ENCODE measurements around the gene LDHAL6A.

The LDHAL6A gene

DNA sequence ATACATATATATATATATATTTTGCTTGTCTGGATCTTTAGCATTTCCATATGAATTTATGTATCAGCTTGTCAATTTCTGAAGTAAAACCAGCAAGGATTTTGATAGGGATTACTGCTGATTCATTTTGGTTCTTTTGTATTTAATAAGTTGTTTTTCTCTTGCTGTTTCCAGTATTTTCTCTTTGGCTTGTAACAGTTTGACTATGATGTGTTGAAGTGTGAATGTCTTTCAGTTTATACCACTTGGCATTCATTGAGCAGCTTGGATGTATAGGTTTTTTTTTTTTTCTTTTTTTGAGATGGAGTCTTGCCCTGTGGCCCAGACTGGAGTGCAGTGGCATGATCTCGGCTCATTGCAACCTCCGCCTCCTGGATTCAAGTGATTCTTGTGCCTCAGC is 12.4 kb downstream of the LDHAL6A start:
- POLR2A ChIA-PET = no interaction called here
- H3K36me3 ChIP-seq (ENCODE audit: control insufficient read depth in 2 of 2, insufficient read depth in 1 of 2, low read length in 2 of 2) = peaks cover 0 to 3% of the 10 kb centered on the region in 2 experiments; a peak in 1 of 3 replicates
- H3K4me1 ChIP-seq (ENCODE audit: control insufficient read depth, insufficient read depth, low read length) = no peaks in the 10 kb centered on the region
- CTCF ChIA-PET = interaction anchor here (0.6 kb wide), 2 partner anchors 26 to 116 kb away, joined by 3 to 4 read pairs; no protein-coding TSS in a partner anchor
- TF ChIP-seq ZNF48 (tag by site-specific recombination; IDR thresholded peaks at IDR 0.05) (no peak), ZNF629 (tag by site-specific recombination; IDR thresholded peaks at IDR 0.05) (no peak), GLIS2 (tag by site-specific recombination; IDR thresholded peaks at IDR 0.05) (no peak), KLF9 (tag by site-specific recombination; IDR thresholded peaks at IDR 0.05; ENCODE audit: low read depth) (no peak), BCL6B (tag by site-specific recombination; IDR thresholded peaks at IDR 0.05) (no peak), ZNF791 (tag by site-specific recombination; IDR thresholded peaks at IDR 0.05) (no peak), ZNF350 (tag by site-specific recombination; IDR thresholded peaks at IDR 0.05) (no peak), ZNF26 (tag by site-specific recombination; IDR thresholded peaks at IDR 0.05) (no peak), SCRT2 (tag by site-specific recombination; IDR thresholded peaks at IDR 0.05) (no peak), ZNF175 (tag by site-specific recombination; IDR thresholded peaks at IDR 0.05) (no peak), ZNF449 (tag by site-specific recombination; IDR thresholded peaks at IDR 0.05) (no peak), ZNF133 (tag by site-specific recombination; IDR thresholded peaks at IDR 0.05) (no peak), ZNF140 (tag by site-specific recombination; IDR thresholded peaks at IDR 0.05) (no peak), ZNF214 (tag by site-specific recombination; IDR thresholded peaks at IDR 0.05; ENCODE audit: borderline replicate concordance) (no peak), ZIC2 (tag by site-specific recombination; IDR thresholded peaks at IDR 0.05) (no peak), ZNF580 (tag by site-specific recombination; IDR thresholded peaks at IDR 0.05) (no peak)
- TF ChIP-seq, protein P1, sequence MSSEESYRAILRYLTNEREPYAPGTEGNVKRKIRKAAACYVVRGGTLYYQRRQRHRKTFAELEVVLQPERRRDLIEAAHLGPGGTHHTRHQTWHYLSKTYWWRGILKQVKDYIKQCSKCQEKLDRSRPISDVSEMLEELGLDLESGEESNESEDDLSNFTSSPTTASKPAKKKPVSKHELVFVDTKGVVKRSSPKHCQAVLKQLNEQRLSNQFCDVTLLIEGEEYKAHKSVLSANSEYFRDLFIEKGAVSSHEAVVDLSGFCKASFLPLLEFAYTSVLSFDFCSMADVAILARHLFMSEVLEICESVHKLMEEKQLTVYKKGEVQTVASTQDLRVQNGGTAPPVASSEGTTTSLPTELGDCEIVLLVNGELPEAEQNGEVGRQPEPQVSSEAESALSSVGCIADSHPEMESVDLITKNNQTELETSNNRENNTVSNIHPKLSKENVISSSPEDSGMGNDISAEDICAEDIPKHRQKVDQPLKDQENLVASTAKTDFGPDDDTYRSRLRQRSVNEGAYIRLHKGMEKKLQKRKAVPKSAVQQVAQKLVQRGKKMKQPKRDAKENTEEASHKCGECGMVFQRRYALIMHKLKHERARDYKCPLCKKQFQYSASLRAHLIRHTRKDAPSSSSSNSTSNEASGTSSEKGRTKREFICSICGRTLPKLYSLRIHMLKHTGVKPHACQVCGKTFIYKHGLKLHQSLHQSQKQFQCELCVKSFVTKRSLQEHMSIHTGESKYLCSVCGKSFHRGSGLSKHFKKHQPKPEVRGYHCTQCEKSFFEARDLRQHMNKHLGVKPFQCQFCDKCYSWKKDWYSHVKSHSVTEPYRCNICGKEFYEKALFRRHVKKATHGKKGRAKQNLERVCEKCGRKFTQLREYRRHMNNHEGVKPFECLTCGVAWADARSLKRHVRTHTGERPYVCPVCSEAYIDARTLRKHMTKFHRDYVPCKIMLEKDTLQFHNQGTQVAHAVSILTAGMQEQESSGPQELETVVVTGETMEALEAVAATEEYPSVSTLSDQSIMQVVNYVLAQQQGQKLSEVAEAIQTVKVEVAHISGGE (tag by site-specific recombination; conservative IDR thresholded peaks at IDR 0.05; ENCODE audit: low read depth) = no peak
- TF ChIP-seq, protein P2, sequence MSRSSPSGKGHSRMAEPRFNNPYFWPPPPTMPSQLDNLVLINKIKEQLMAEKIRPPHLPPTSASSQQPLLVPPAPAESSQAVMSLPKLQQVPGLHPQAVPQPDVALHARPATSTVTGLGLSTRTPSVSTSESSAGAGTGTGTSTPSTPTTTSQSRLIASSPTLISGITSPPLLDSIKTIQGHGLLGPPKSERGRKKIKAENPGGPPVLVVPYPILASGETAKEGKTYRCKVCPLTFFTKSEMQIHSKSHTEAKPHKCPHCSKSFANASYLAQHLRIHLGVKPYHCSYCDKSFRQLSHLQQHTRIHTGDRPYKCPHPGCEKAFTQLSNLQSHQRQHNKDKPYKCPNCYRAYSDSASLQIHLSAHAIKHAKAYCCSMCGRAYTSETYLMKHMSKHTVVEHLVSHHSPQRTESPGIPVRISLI (tag by site-specific recombination; IDR thresholded peaks at IDR 0.05) = no peak
- H3K9me3 ChIP-seq (ENCODE audit: control insufficient read depth, insufficient read depth, low read depth, low read length) = no peaks in the 10 kb centered on the region
- no peak overlapping the region for H3K4me3 ChIP-seq (ENCODE audit: low read depth, low read length)
- H3K27ac ChIP-seq (ENCODE audit: extremely low read depth, low read depth, low read length) = no peak overlapping the region

Data from HEK293 (cell line).